Measurements from ENCODE around the gene TMEM178B. TPM values are rescaled to one million over a fixed set of nuclear protein-coding genes. Genes with fewer than 3 reads are reported as not detected.

Gene TMEM178B
- total and polyA plus RNA-seq, 2 of the 13 experiments (the other 11 are each of a cell fraction or from before 2014, with no cell fraction given): 0.01 to 0.02 TPM

- Histone ChIP-seq H3K9me3 (ENCODE audit: low read length) (no peaks in the 10 kb centered on the region), H3K4me3 (replicated peaks in 1 of 3; ENCODE audit: insufficient read depth in 1 of 3, low read depth in 2 of 3, low read length in 3 of 3) (no peak overlapping the region), H3K27me3 (ENCODE audit: control insufficient read depth in 1 of 2, insufficient read depth in 2 of 2, low read length in 2 of 2) (0 out of 5 replicates have a peak, but pooled peaks cover 0 to 3% of the 10 kb centered on the region in 2 experiments), H3K4me2 (ENCODE audit: low read depth, low read length) (no peak overlapping the region), H3K36me3 (replicated peaks in 1 of 2; ENCODE audit: control insufficient read depth in 1 of 2, insufficient read depth in 2 of 2, low read length in 2 of 2) (no peaks in the 10 kb centered on the region), H3K79me2 (ENCODE audit: insufficient read depth, low read length) (no peaks in the 10 kb centered on the region), H3K27ac (ENCODE audit: extremely low read length, insufficient read depth, low read length) (no peak overlapping the region), H2AFZ (ENCODE audit: low read length) (no peak overlapping the region), H3K4me1 (ENCODE audit: insufficient read depth, low read length) (no peaks in the 10 kb centered on the region), H4K20me1 (ENCODE audit: insufficient read depth, low read length) (no peaks in the 10 kb centered on the region), H3K9ac (ENCODE audit: insufficient read depth, low read depth, low read length) (no peak overlapping the region)
- in situ Hi-C loops (cut with HindIII; ENCODE audit: extremely low pct_ligation_motif_present, low pct_unique_long_range_greater_than_20kb) (no loop called here), intact Hi-C loops (cut with micrococcal nuclease; ENCODE audit: unreplicated experiment) (no loop called here)
- BruUV-seq (replicated peaks): no TSS peak
- DNase-seq (ENCODE audit: low spot score): no peak
- CTCF ChIA-PET (ENCODE audit: low intra/inter-chr PET ratio, low total read pairs): no interaction called here
- no peak for FAIRE-seq
- TF ChIP-seq ZNF354B (CRISPR knock-in tag; IDR thresholded peaks at IDR 0.05) (no peak), FIP1L1 (IDR thresholded peaks at IDR 0.05; ENCODE audit: borderline replicate concordance, insufficient read depth, low read depth, low read length) (no peak), ZNF83 (CRISPR knock-in tag; IDR thresholded peaks at IDR 0.05; ENCODE audit: borderline replicate concordance) (no peak)
- POLR2A ChIA-PET: no interaction called here
- 0% methylated on average over 2 of the region's 2 CpGs for WGBS (ENCODE audit: low lambda C conversion rate)
- ATAC-seq: no peak
These were observed 201.5 kb downstream of the TMEM178B start for GRCh38 chr7:141275350-141275749.

- no TSS peak for BruUV-seq (replicated peaks)
- FAIRE-seq (no peak), ATAC-seq (no peak), DNase-seq (ENCODE audit: low spot score) (no peak)
- no peak overlapping the region for H2AFZ ChIP-seq (ENCODE audit: low read length)
- POLR2A ChIA-PET: no interaction called here
- H3K27me3 ChIP-seq (ENCODE audit: control insufficient read depth in 1 of 2, insufficient read depth in 2 of 2, low read length in 2 of 2): peaks cover 0 to 6% of the 10 kb centered on the region in 2 experiments; a peak in 1 of 5 replicates
- no peaks in the 10 kb centered on the region for H3K36me3 ChIP-seq (replicated peaks in 1 of 2; ENCODE audit: control insufficient read depth in 1 of 2, insufficient read depth in 2 of 2, low read length in 2 of 2)
- H3K4me3 ChIP-seq (replicated peaks in 1 of 3; ENCODE audit: insufficient read depth in 1 of 3, low read depth in 2 of 3, low read length in 3 of 3): no peak overlapping the region
- H3K79me2 ChIP-seq (ENCODE audit: insufficient read depth, low read length): no peaks in the 10 kb centered on the region
- no peaks in the 10 kb centered on the region for H4K20me1 ChIP-seq (ENCODE audit: insufficient read depth, low read length)
- in situ Hi-C loops (cut with HindIII; ENCODE audit: extremely low pct_ligation_motif_present, low pct_unique_long_range_greater_than_20kb) (no loop called here), intact Hi-C loops (cut with micrococcal nuclease; ENCODE audit: unreplicated experiment) (no loop called here)
- 0% methylated on average over 4 of the region's 4 CpGs for WGBS (ENCODE audit: low lambda C conversion rate)
- CTCF ChIA-PET (ENCODE audit: low intra/inter-chr PET ratio, low total read pairs): no interaction called here
- H3K4me2 ChIP-seq (ENCODE audit: low read depth, low read length): no peak overlapping the region
- H3K9ac ChIP-seq (ENCODE audit: insufficient read depth, low read depth, low read length): no peak overlapping the region
- H3K9me3 ChIP-seq (ENCODE audit: low read length): no peaks in the 10 kb centered on the region
- no peaks in the 10 kb centered on the region for H3K4me1 ChIP-seq (ENCODE audit: insufficient read depth, low read length)
- TF ChIP-seq GTF3A (CRISPR knock-in tag; conservative IDR thresholded peaks at IDR 0.05) (no peak), ZC3H13 (CRISPR knock-in tag; IDR thresholded peaks at IDR 0.05) (no peak), STAT6 (CRISPR knock-in tag; IDR thresholded peaks at IDR 0.05; ENCODE audit: borderline replicate concordance) (no peak), ZFP41 (CRISPR knock-in tag; IDR thresholded peaks at IDR 0.05; ENCODE audit: borderline replicate concordance) (no peak), EEA1 (CRISPR knock-in tag; IDR thresholded peaks at IDR 0.05; ENCODE audit: borderline replicate concordance) (no peak), NR2F2 (IDR thresholded peaks at IDR 0.05; ENCODE audit: borderline replicate concordance, low read depth) (no peak), RELA (CRISPR knock-in tag; IDR thresholded peaks at IDR 0.05) (no peak), RFX1 (IDR thresholded peaks at IDR 0.05) (no peak), ZNF530 (CRISPR knock-in tag; IDR thresholded peaks at IDR 0.05; ENCODE audit: low read depth) (no peak), ZNF891 (CRISPR knock-in tag; IDR thresholded peaks at IDR 0.05) (no peak), RBFOX2 (IDR thresholded peaks at IDR 0.05; ENCODE audit: low read depth, low read length) (no peak)
- TF ChIP-seq, protein P1, sequence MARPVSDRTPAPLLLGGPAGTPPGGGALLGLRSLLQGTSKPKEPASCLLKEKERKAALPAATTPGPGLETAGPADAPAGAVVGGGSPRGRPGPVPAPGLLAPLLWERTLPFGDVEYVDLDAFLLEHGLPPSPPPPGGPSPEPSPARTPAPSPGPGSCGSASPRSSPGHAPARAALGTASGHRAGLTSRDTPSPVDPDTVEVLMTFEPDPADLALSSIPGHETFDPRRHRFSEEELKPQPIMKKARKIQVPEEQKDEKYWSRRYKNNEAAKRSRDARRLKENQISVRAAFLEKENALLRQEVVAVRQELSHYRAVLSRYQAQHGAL (CRISPR knock-in tag; IDR thresholded peaks at IDR 0.05; ENCODE audit: not compliant biosample characterization): no peak
- TF ChIP-seq, protein P2, sequence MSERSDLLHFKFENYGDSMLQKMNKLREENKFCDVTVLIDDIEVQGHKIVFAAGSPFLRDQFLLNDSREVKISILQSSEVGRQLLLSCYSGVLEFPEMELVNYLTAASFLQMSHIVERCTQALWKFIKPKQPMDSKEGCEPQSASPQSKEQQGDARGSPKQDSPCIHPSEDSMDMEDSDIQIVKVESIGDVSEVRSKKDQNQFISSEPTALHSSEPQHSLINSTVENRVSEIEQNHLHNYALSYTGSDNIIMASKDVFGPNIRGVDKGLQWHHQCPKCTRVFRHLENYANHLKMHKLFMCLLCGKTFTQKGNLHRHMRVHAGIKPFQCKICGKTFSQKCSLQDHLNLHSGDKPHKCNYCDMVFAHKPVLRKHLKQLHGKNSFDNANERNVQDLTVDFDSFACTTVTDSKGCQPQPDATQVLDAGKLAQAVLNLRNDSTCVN (CRISPR knock-in tag; IDR thresholded peaks at IDR 0.05; ENCODE audit: borderline replicate concordance): no peak
- no peak overlapping the region for H3K27ac ChIP-seq (ENCODE audit: extremely low read length, insufficient read depth, low read length)
These were observed 202.2 kb downstream of the TMEM178B start for GRCh38 chr7:141276031-141276430.

All from HepG2 (cell line).